HG03460 (cell line): ENCODE results near the gene SLC4A7.

ENCODE experiments used
- ATAC-seq: cut with Tn5 transposase; IDR thresholded peaks from one replicate; pipeline ENCODE4 v1.9.1; 2021; ENCODE audit not compliant: unreplicated experiment

SLC4A7 gene

GRCh38 chr3:27326629-27327545 is 157.3 kb downstream of the SLC4A7 start:
- ATAC-seq = no peak

GRCh38 chr3:27326202-27326601 is 158.0 kb downstream of the SLC4A7 start:
- no peak for ATAC-seq

GRCh38 chr3:27325419-27325818 is 158.8 kb downstream of the SLC4A7 start:
- ATAC-seq = no peak

GRCh38 chr3:27324686-27325085 is 159.5 kb downstream of the SLC4A7 start:
- ATAC-seq = no peak

- no peak for ATAC-seq
Observed at GRCh38 chr3:27323087-27323570, 161.1 kb downstream of the SLC4A7 start.
